HG03342 (cell line): ENCODE results near the gene GMEB2.

Source experiments
- ATAC-seq: cut with Tn5 transposase; IDR thresholded peaks from one replicate; pipeline ENCODE4 v1.9.1; 2021; ENCODE audit warnings: mild to moderate bottlenecking, moderate library complexity; ENCODE audit not compliant: unreplicated experiment

The GMEB2 gene

GRCh38 chr20:63547725-63548480, 79.0 kb downstream of the GMEB2 start, which contains the start of gene SRMS:
Gene SRMS, minus strand, starts transcription at chr20:63547749. Its CDS starts 286 bp downstream, at chr20:63547463.
- no peak for ATAC-seq

- ATAC-seq, result no peak
Measured at GRCh38 chr20:63546956-63547724, 79.8 kb downstream of the GMEB2 start.

- no peak for ATAC-seq
Measured at GRCh38 chr20:63546256-63546955, 80.5 kb downstream of the GMEB2 start.

- no peak for ATAC-seq
Measured at GRCh38 chr20:63545814-63546213, 81.1 kb downstream of the GMEB2 start.

GRCh38 chr20:63544958-63545516, 81.9 kb downstream of the GMEB2 start:
- no peak for ATAC-seq

- ATAC-seq, result no peak
Measured at GRCh38 chr20:63544241-63544957, 82.5 kb downstream of the GMEB2 start.

- no peak for ATAC-seq
Measured at GRCh38 chr20:63543733-63544132, 83.2 kb downstream of the GMEB2 start.

- ATAC-seq, result no peak
Measured at GRCh38 chr20:63543131-63543530, 83.8 kb downstream of the GMEB2 start.

- ATAC-seq, result no peak
Measured at GRCh38 chr20:63542696-63543095, 84.2 kb downstream of the GMEB2 start.

- no peak for ATAC-seq
Measured at GRCh38 chr20:63542031-63542559, 84.8 kb downstream of the GMEB2 start.

GRCh38 chr20:63541371-63541770, 85.5 kb downstream of the GMEB2 start:
- ATAC-seq, result no peak

- ATAC-seq, result no peak
Measured at GRCh38 chr20:63540417-63541186, 86.3 kb downstream of the GMEB2 start.

- ATAC-seq, result no peak
Measured at GRCh38 chr20:63539441-63540370, 87.2 kb downstream of the GMEB2 start.

- ATAC-seq, result no peak
Measured at GRCh38 chr20:63539092-63539430, 87.8 kb downstream of the GMEB2 start.

GRCh38 chr20:63538204-63539091, 88.5 kb downstream of the GMEB2 start:
- ATAC-seq, result no peak
